Measurements from ENCODE around the gene NRTN. TPM values are rescaled to one million over a fixed set of nuclear protein-coding genes. Genes with fewer than 3 reads are reported as not detected.
"Not testable (repeated sequence)": the region's sequence is repeated elsewhere in the genome, so short reads cannot be mapped to it uniquely, and the experiment has no call there.

The NRTN gene
- total and polyA plus RNA-seq, 4 donors, result 0.23 to 3.3 (median 1.4) TPM

DNA sequence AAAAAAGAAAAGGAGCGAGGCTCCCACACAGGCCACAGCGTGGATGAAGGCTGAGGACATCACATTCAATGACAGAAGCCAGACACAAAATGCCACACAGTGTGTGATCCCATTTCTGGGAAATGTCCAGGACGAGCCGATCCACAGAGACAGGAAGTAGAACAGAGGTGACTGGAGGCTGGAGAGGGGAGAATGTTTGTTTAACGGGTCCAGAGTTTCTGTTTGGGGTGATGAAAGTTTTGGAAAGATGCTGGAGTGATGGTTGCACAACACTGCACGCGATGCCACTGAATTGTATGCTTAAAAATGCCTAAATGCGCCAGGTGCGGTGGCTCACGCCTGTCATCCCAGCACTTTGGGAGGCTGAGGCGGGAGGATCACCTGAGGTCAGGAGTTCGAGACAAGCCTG, 66.1 kb downstream of the NRTN start:
- H3K9ac ChIP-seq (ENCODE audit: insufficient read depth in 1 of 2, low read length in 2 of 2), result no peak overlapping the region
- H3K4me3 ChIP-seq, result no peak overlapping the region
- no peak overlapping the region for H3K27ac ChIP-seq (ENCODE audit: low read depth in 1 of 2, low read length in 1 of 2)
- H3K9me3 ChIP-seq (ENCODE audit: control insufficient read depth in 4 of 4, insufficient read depth in 3 of 4, low read length in 3 of 4), result no peaks in the 10 kb centered on the region
- H3K4me1 ChIP-seq (ENCODE audit: control insufficient read depth in 5 of 5, insufficient read depth in 5 of 5, low read length in 5 of 5), result no peaks in the 10 kb centered on the region
- 75 to 83% methylated on average over 12 of the region's 12 CpGs for WGBS, 2 donors
- TF ChIP-seq, protein P1, sequence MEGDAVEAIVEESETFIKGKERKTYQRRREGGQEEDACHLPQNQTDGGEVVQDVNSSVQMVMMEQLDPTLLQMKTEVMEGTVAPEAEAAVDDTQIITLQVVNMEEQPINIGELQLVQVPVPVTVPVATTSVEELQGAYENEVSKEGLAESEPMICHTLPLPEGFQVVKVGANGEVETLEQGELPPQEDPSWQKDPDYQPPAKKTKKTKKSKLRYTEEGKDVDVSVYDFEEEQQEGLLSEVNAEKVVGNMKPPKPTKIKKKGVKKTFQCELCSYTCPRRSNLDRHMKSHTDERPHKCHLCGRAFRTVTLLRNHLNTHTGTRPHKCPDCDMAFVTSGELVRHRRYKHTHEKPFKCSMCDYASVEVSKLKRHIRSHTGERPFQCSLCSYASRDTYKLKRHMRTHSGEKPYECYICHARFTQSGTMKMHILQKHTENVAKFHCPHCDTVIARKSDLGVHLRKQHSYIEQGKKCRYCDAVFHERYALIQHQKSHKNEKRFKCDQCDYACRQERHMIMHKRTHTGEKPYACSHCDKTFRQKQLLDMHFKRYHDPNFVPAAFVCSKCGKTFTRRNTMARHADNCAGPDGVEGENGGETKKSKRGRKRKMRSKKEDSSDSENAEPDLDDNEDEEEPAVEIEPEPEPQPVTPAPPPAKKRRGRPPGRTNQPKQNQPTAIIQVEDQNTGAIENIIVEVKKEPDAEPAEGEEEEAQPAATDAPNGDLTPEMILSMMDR (IDR thresholded peaks at IDR 0.05; ENCODE audit: control extremely low read depth, extremely low read depth), result no peak
- ATAC-seq (ENCODE audit: insufficient read depth, low FRiP score) (no peak), DNase-seq (no peak)
- H3K36me3 ChIP-seq (ENCODE audit: control insufficient read depth in 4 of 4, insufficient read depth in 4 of 4, low read length in 4 of 4), result no peaks in the 10 kb centered on the region
- no peaks in the 10 kb centered on the region for H3K27me3 ChIP-seq (ENCODE audit: control insufficient read depth in 3 of 3, insufficient read depth in 3 of 3, low read length in 2 of 3)

GRCh38 chr19:5873617-5874199, 68.8 kb downstream of the NRTN start:
- no peak for ATAC-seq (ENCODE audit: insufficient read depth, low FRiP score)
- Histone ChIP-seq H3K4me3 (no peak overlapping the region), H3K36me3 (ENCODE audit: control insufficient read depth in 4 of 4, insufficient read depth in 4 of 4, low read length in 4 of 4) (no peaks in the 10 kb centered on the region), H3K4me1 (ENCODE audit: control insufficient read depth in 5 of 5, insufficient read depth in 5 of 5, low read length in 5 of 5) (no peaks in the 10 kb centered on the region), H3K27me3 (ENCODE audit: control insufficient read depth in 3 of 3, insufficient read depth in 3 of 3, low read length in 2 of 3) (no peaks in the 10 kb centered on the region), H3K9ac (ENCODE audit: insufficient read depth in 1 of 2, low read length in 2 of 2) (no peak overlapping the region), H3K27ac (ENCODE audit: low read depth in 1 of 2, low read length in 1 of 2) (no peak overlapping the region), H3K9me3 (ENCODE audit: control insufficient read depth in 4 of 4, insufficient read depth in 3 of 4, low read length in 3 of 4) (no peaks in the 10 kb centered on the region)
- TF ChIP-seq, protein P1 (IDR thresholded peaks at IDR 0.05; ENCODE audit: control extremely low read depth, extremely low read depth), result no peak
- 90 to 92% methylated on average over 12 of the region's 12 CpGs for WGBS, 2 donors
- no peak for DNase-seq

GRCh38 chr19:5874496-5874895, 69.6 kb downstream of the NRTN start:
- not testable (repeated sequence) for H3K27me3 ChIP-seq (ENCODE audit: control insufficient read depth in 3 of 3, insufficient read depth in 3 of 3, low read length in 2 of 3); H3K27ac ChIP-seq (ENCODE audit: low read depth in 1 of 2, low read length in 1 of 2); H3K4me3 ChIP-seq; H3K9ac ChIP-seq (ENCODE audit: insufficient read depth in 1 of 2, low read length in 2 of 2); DNase-seq; H3K9me3 ChIP-seq (ENCODE audit: control insufficient read depth in 4 of 4, insufficient read depth in 3 of 4, low read length in 3 of 4); H3K4me1 ChIP-seq (ENCODE audit: control insufficient read depth in 5 of 5, insufficient read depth in 5 of 5, low read length in 5 of 5); ATAC-seq (ENCODE audit: insufficient read depth, low FRiP score); H3K36me3 ChIP-seq (ENCODE audit: control insufficient read depth in 4 of 4, insufficient read depth in 4 of 4, low read length in 4 of 4)
- WGBS, 2 donors, result 81 to 85% methylated on average over 7 of the region's 7 CpGs

DNA sequence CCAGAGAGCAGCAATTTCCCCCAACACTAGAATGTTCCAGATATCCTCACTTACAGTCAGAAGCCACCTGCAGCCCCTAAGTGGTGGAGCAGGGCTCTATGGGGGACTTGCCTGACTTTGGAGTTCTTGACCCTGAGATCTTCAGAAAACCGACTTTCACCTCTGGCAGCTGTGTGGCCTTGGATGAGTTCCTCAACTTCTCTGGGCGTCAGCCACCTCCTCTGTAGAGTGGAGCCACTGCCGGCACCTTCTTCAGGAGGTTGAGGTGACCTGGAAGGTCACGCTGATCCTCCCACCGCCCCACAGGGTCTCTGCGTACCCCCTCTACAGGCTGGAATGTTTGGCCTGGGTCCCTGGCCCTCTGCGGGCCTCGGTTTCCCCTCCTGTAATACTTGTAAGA, 72.6 kb downstream of the NRTN start:
- H3K9ac ChIP-seq (ENCODE audit: insufficient read depth in 1 of 2, low read length in 2 of 2), result no peak overlapping the region
- ATAC-seq (ENCODE audit: insufficient read depth, low FRiP score), result no peak
- H3K4me1 ChIP-seq (ENCODE audit: control insufficient read depth in 5 of 5, insufficient read depth in 5 of 5, low read length in 5 of 5), result peaks cover 0 to 6% (median 3%) of the 10 kb centered on the region in 5 donors
- TF ChIP-seq, protein P1 (IDR thresholded peaks at IDR 0.05; ENCODE audit: control extremely low read depth, extremely low read depth), result no peak
- H3K27me3 ChIP-seq (ENCODE audit: control insufficient read depth in 3 of 3, insufficient read depth in 3 of 3, low read length in 2 of 3), result peaks cover 0 to 5% (median 0%) of the 10 kb centered on the region in 3 donors
- no peaks in the 10 kb centered on the region for H3K36me3 ChIP-seq (ENCODE audit: control insufficient read depth in 4 of 4, insufficient read depth in 4 of 4, low read length in 4 of 4)
- no peak overlapping the region for H3K4me3 ChIP-seq
- no peak overlapping the region for H3K27ac ChIP-seq (ENCODE audit: low read depth in 1 of 2, low read length in 1 of 2)
- WGBS, 2 donors, result 83 to 87% methylated on average over 8 of the region's 8 CpGs
- DNase-seq, result no peak
- no peaks in the 10 kb centered on the region for H3K9me3 ChIP-seq (ENCODE audit: control insufficient read depth in 4 of 4, insufficient read depth in 3 of 4, low read length in 3 of 4)
